ENCODE data around the gene KCTD3.

DNA sequence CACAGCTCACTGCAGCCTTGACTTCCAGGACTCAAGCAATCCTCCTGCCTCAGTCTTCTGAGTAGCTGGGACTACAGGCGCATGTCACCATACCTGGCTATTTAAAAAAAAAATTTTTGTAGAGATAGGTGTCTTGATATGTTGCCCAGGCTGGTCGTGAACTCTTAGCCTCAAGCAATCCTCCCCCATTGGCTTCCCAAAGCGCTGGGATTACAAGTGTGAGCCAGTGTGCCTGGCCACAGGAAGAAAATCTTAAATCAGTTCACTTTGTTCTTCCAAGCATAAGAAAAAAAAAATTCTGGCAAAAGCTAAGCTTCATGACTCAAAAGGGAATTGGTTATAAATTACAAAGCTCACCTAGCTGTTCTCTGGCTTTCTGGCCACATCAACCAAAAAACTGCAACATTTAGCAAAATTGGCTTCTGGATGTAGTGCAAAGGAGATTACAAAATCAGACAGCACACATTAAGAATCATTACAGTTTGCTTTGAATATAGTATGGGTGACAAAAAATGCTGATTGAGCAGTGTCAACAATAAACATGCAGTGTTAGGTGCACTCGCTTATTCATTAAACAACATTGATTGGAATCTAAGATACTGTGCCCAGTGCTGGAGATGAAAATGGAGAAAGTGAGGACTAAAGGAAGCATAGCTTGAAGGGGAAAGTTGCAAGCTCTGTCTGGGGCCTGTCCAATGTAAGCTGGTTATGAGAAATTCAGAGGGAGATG lies 76.7 kb downstream of the KCTD3 start:
- no peak for TF ChIP-seq EZH2 (IDR thresholded peaks at IDR 0.05; ENCODE audit: borderline replicate concordance)
- TF ChIP-seq CTCF (IDR thresholded peaks at IDR 0.05; ENCODE audit: poor library complexity): no peak
